MM.1S (cell line): ENCODE results near the gene SMIM29.

Experiments
- DNase-seq: peaks from one replicate; pipeline ENCODE4 v3.0.0-alpha.2; 2015
- H2AFZ ChIP-seq: fragments of 300-600 bp; sonication (generic); 2 replicates; pipeline ENCODE4 v1.6.0; 2016; ENCODE audit warnings: antibody characterized with exemption, low read length
- H3F3A ChIP-seq: fragments of 300-600 bp; sonication (generic); 2 replicates; pipeline ENCODE4 v1.6.1; 2016; ENCODE audit warnings: mild to moderate bottlenecking, antibody characterized with exemption, low read length, moderate library complexity, mixed read lengths; ENCODE audit not compliant: insufficient read depth
- H3K27ac ChIP-seq: fragments of 300-600 bp; sonication (generic); 2 replicates; pipeline ENCODE4 v1.5.1; 2016; ENCODE audit warnings: mild to moderate bottlenecking, low read length
- H3K27me3 ChIP-seq: fragments of 300-600 bp; sonication (generic); replicated peaks from 2 replicates; pipeline ENCODE4 v1.6.0; 2016; ENCODE audit warnings: low read length; ENCODE audit not compliant: insufficient read depth
- H3K36me3 ChIP-seq: fragments of 300-600 bp; sonication (generic); replicated peaks from 2 replicates; pipeline ENCODE4 v1.6.1; 2016; ENCODE audit warnings: mild to moderate bottlenecking, low read length, mixed read lengths; ENCODE audit not compliant: insufficient read depth
- H3K4me1 ChIP-seq: fragments of 300-600 bp; sonication (generic); 2 replicates; pipeline ENCODE4 v1.6.1; 2016; ENCODE audit warnings: low read length, mixed read lengths
- H3K4me2 ChIP-seq: fragments of 300-600 bp; sonication (generic); 2 replicates; pipeline ENCODE4 v1.6.0; 2016; ENCODE audit warnings: low read depth, low read length
- H3K4me3 ChIP-seq: fragments of 300-600 bp; sonication (generic); 2 replicates; pipeline ENCODE4 v1.5.1; 2016; ENCODE audit warnings: low read length, mixed read lengths
- H3K79me2 ChIP-seq: fragments of 300-600 bp; sonication (generic); 2 replicates; pipeline ENCODE4 v1.6.1; 2016; ENCODE audit warnings: mixed run types, low read length, mixed read lengths
- H3K9ac ChIP-seq: fragments of 300-600 bp; sonication (generic); 2 replicates; pipeline ENCODE4 v1.6.1; 2016; ENCODE audit warnings: low read length, mixed read lengths
- H3K9me2 ChIP-seq: fragments of 300-600 bp; sonication (generic); replicated peaks from 2 replicates; pipeline ENCODE4 v1.6.1; 2016; ENCODE audit warnings: mild to moderate bottlenecking, low read length, mixed read lengths; ENCODE audit not compliant: insufficient read depth
- H3K9me3 ChIP-seq: fragments of 300-600 bp; sonication (generic); replicated peaks from 2 replicates; pipeline ENCODE4 v1.6.1; 2016; ENCODE audit warnings: mild to moderate bottlenecking, low read length, mixed read lengths; ENCODE audit not compliant: insufficient read depth
- H4K20me1 ChIP-seq: fragments of 300-600 bp; sonication (generic); 2 replicates; pipeline ENCODE4 v1.6.1; 2016; ENCODE audit warnings: mild to moderate bottlenecking, low read length, moderate library complexity, mixed read lengths; ENCODE audit not compliant: insufficient read depth
- CTCF ChIP-seq: fragments of 300-600 bp; sonication (generic); IDR thresholded peaks from 2 replicates; pipeline ENCODE4 v1.5.1; 2016; ENCODE audit warnings: antibody characterized with exemption, low read length, mixed read lengths
- EZH2 ChIP-seq: fragments of 300-600 bp; sonication (generic); optimal IDR thresholded peaks from 2 replicates; pipeline ENCODE3; 2017; ENCODE audit warnings: low read depth, mild to moderate bottlenecking, antibody characterized with exemption, low read length, mixed read lengths
- EZH2phosphoT487 ChIP-seq: fragments of 300-600 bp; sonication (generic); IDR thresholded peaks from 2 replicates; pipeline ENCODE4 v1.6.1; 2018; ENCODE audit warnings: antibody characterized with exemption, low read length

The SMIM29 gene

DNA sequence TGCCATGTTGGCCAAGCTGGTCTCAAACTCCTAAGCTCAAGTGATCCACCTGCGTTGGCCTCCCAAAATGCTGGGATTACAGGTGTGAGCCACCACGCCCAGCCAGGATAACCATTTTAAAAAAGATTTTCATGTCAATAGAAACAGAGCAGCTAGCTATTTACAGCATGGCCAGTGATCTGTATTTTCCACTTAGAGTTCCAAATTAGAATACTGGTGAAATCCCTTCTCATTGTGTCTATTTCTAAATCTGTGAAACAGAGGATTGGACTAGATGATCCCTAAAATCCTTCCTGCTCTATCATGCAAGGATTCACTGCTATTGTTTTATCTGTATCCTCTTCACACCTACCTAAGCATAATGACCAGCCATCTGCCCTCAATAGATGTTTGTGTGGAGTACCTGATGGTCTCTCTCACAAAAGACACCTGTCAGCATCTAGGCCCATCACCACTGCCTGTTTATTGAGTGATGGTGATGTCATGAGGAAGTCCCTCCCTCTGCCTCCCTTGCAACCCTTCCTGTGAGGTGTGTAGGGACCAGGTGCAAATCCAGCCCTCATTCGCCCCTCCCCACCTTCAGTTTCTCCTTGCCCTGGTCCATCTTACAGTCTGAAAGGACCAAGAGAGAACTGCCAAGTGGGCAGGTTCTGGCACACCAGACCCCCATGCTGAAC is 26.5 kb upstream of the SMIM29 start:
- H3K9me3 ChIP-seq = no peaks in the 10 kb centered on the region
- H4K20me1 ChIP-seq = no peaks in the 10 kb centered on the region
- no peak overlapping the region for H3K4me2 ChIP-seq
- H3K27me3 ChIP-seq = no peaks in the 10 kb centered on the region
- H3K9me2 ChIP-seq = no peaks in the 10 kb centered on the region
- DNase-seq = no peak
- no peak overlapping the region for H2AFZ ChIP-seq
- H3K9ac ChIP-seq = no peak overlapping the region
- no peaks in the 10 kb centered on the region for H3K36me3 ChIP-seq
- no peaks in the 10 kb centered on the region for H3F3A ChIP-seq
- no peaks in the 10 kb centered on the region for H3K79me2 ChIP-seq
- H3K27ac ChIP-seq = no peak overlapping the region
- H3K4me3 ChIP-seq = no peak overlapping the region
- TF ChIP-seq CTCF = no peak
- no peak for TF ChIP-seq EZH2
- no peak for TF ChIP-seq EZH2phosphoT487
- no peaks in the 10 kb centered on the region for H3K4me1 ChIP-seq

GRCh38 chr6:34274129-34274528 is 25.3 kb upstream of the SMIM29 start:
- H3K79me2 ChIP-seq = no peaks in the 10 kb centered on the region

GRCh38 chr6:34273242-34273805 is 24.5 kb upstream of the SMIM29 start:
- Histone ChIP-seq H3K79me2 (no peaks in the 10 kb centered on the region), H3K36me3 (no peaks in the 10 kb centered on the region), H3K9ac (no peak overlapping the region), H3K9me2 (no peaks in the 10 kb centered on the region), H3K27ac (no peak overlapping the region), H3K4me3 (no peak overlapping the region), H3F3A (no peaks in the 10 kb centered on the region), H4K20me1 (no peaks in the 10 kb centered on the region), H3K27me3 (no peaks in the 10 kb centered on the region), H3K9me3 (no peaks in the 10 kb centered on the region), H2AFZ (no peak overlapping the region), H3K4me1 (no peaks in the 10 kb centered on the region), H3K4me2 (no peak overlapping the region)
- no peak for DNase-seq
- no peak for TF ChIP-seq EZH2

More at GRCh38 chr6:34274129-34274528, 25.3 kb upstream of the SMIM29 start:
- Histone ChIP-seq H3K4me3 (no peak overlapping the region), H3K36me3 (no peaks in the 10 kb centered on the region), H4K20me1 (no peaks in the 10 kb centered on the region), H3K9ac (no peak overlapping the region), H2AFZ (no peak overlapping the region), H3K9me3 (no peaks in the 10 kb centered on the region), H3K27ac (no peak overlapping the region), H3F3A (no peaks in the 10 kb centered on the region), H3K9me2 (no peaks in the 10 kb centered on the region), H3K4me1 (no peaks in the 10 kb centered on the region), H3K27me3 (no peaks in the 10 kb centered on the region), H3K4me2 (no peak overlapping the region)
- TF ChIP-seq CTCF = no peak
- TF ChIP-seq EZH2phosphoT487 = no peak
- TF ChIP-seq EZH2 = no peak
- DNase-seq = no peak
